Nephron (organoid): ENCODE data around the gene STMN3.
A peak's percentile ranks its signal among the peaks of the same experiment; 100 is the strongest.
"Not testable (repeated sequence)": the region's sequence is repeated elsewhere in the genome, so short reads cannot be mapped to it uniquely, and the experiment has no call there.

Experiments used
- H3K27ac Mint-ChIP-seq, 3 experiments: 2 replicates each; pipeline ENCODE4 v1.8.0; 2020; ENCODE audit warnings: mixed read lengths in 3 of 3, mild to moderate bottlenecking in 2 of 3, moderate library complexity in 1 of 3
- H3K27me3 Mint-ChIP-seq: 2 replicates; pipeline ENCODE4 v1.8.0; 2021; ENCODE audit warnings: low read depth, mild to moderate bottlenecking, moderate library complexity, mixed read lengths
- H3K36me3 Mint-ChIP-seq: 2 replicates; pipeline ENCODE4 v1.8.0; 2020; ENCODE audit warnings: low read depth, mixed read lengths
- H3K4me1 Mint-ChIP-seq: 2 replicates; pipeline ENCODE4 v1.8.0; 2020; ENCODE audit warnings: mixed read lengths
- H3K4me3 Mint-ChIP-seq, 3 experiments: 2 replicates each; pipeline ENCODE4 v1.8.0; 2020; ENCODE audit warnings: mild to moderate bottlenecking in 3 of 3, mixed read lengths in 3 of 3, moderate library complexity in 2 of 3
- H3K9me3 Mint-ChIP-seq: 2 replicates; pipeline ENCODE4 v1.8.0; 2020; ENCODE audit warnings: mixed read lengths
- CTCF ChIP-seq, 3 experiments: fragments of 200-600 bp; sonication (generic); IDR thresholded peaks; one replicate each; pipeline ENCODE4 v1.5.0; 2021; ENCODE audit warnings: antibody characterized with exemption in 3 of 3; ENCODE audit not compliant: unreplicated experiment in 3 of 3

Gene STMN3

DNA sequence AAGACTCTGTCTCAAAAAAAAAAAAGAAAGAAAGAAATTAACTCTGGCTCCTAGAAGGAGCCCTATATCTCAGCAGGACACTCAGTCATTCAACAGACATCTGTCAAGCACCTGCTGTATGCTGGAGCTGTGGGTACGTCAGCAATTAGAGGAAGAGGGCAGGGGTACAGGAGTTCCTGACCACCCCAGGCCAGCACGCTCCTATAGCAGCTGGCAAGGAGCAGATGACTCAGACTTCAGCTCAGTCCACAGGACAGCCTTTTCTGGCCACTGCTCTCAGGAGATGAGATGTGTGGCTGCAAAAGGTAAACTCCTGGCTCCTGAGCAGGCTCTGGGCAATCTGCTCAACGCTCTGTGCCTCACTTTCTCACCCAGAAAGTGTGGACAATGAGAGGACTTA is 3.2 kb upstream of the STMN3 start:
- no peak for TF ChIP-seq CTCF (IDR thresholded peaks at IDR 0.05; ENCODE audit: unreplicated experiment in 3 of 3)
- no peaks in the 10 kb centered on the region for H3K9me3 Mint-ChIP-seq

GRCh38 chr20:63655249-63655648 is 2.0 kb upstream of the STMN3 start:
- H3K4me1 Mint-ChIP-seq = peaks cover 25% of the 10 kb centered on the region
- H3K27me3 Mint-ChIP-seq = peaks cover 9% of the 10 kb centered on the region
- H3K4me3 Mint-ChIP-seq = peak overlapping the region; percentile 9 to 63 (median 36)
- no peaks in the 10 kb centered on the region for H3K36me3 Mint-ChIP-seq
- no peak for TF ChIP-seq CTCF (IDR thresholded peaks at IDR 0.05; ENCODE audit: unreplicated experiment in 3 of 3)
- H3K9me3 Mint-ChIP-seq = no peaks in the 10 kb centered on the region
- H3K27ac Mint-ChIP-seq = peak overlapping the region in 1 of 3 experiments; percentile 11

More for the DNA sequence above, 3.2 kb upstream of the STMN3 start:
- Mint-ChIP-seq H3K36me3 (peaks cover 3% of the 10 kb centered on the region), H3K27ac (peak overlapping the region in 2 of 3 experiments; percentile 47 to 61), H3K27me3 (peaks cover 3% of the 10 kb centered on the region), H3K4me3 (peak overlapping the region; percentile 47 to 98 (median 95)), H3K4me1 (peaks cover 24% of the 10 kb centered on the region)

DNA sequence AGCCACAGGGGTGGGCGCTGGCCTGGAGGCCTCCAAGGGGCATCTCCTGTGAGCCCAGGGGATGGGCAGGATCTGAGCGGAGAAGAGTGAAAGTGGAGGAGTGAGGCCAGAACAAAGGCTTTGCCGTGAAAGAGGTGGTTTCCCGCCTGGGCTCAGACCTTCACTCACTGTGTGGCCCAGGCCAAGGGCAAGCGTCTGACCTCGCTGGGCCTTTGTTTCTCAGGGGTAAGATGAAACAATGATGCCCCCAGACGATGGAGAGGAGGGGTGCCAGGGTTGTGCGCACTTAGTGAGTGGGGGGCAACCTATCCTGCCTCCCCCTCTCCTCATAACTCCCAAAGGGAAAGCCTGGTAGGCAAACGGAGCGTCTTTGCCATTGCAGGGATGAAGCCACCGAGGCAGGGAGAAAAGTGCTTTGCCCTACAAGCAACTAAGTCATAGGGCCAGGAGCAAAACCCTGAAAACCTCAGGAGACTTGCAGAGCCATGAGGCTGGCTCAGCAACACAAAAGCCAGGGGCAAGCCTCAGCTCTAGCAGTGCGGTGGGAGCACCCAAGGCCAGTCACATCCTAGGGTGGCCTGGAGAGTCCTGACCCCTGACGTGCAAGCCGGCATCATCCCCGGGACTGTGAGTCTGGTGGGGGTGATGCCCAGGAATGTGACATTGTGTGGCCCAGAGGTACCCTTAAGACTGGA is 897 bp upstream of the STMN3 start:
- H3K9me3 Mint-ChIP-seq = no peaks in the 10 kb centered on the region
- TF ChIP-seq CTCF (IDR thresholded peaks at IDR 0.05; ENCODE audit: unreplicated experiment in 3 of 3) = no peak
- H3K27me3 Mint-ChIP-seq = peaks cover 9% of the 10 kb centered on the region
- peak overlapping the region; percentile 89 to 92 (median 92) for H3K27ac Mint-ChIP-seq
- H3K4me3 Mint-ChIP-seq = peak overlapping the region; percentile 74 to 81 (median 80)
- peaks cover 17% of the 10 kb centered on the region for H3K4me1 Mint-ChIP-seq
- no peaks in the 10 kb centered on the region for H3K36me3 Mint-ChIP-seq

- Mint-ChIP-seq H3K27ac (no peak overlapping the region), H3K36me3 (no peaks in the 10 kb centered on the region), H3K27me3 (peaks cover 9% of the 10 kb centered on the region), H3K4me3 (peak overlapping the region; percentile 73 to 92 (median 90)), H3K9me3 (no peaks in the 10 kb centered on the region), H3K4me1 (peaks cover 4% of the 10 kb centered on the region)
- no peak for TF ChIP-seq CTCF (IDR thresholded peaks at IDR 0.05; ENCODE audit: unreplicated experiment in 3 of 3)
Observed at GRCh38 chr20:63652192-63652980, 838 bp downstream of the STMN3 start.

GRCh38 chr20:63651942-63652191 is 1.4 kb downstream of the STMN3 start:
- H3K27me3 Mint-ChIP-seq = peaks cover 9% of the 10 kb centered on the region
- peaks cover 4% of the 10 kb centered on the region for H3K4me1 Mint-ChIP-seq
- no peak for TF ChIP-seq CTCF (IDR thresholded peaks at IDR 0.05; ENCODE audit: unreplicated experiment in 3 of 3)
- H3K36me3 Mint-ChIP-seq = no peaks in the 10 kb centered on the region
- H3K27ac Mint-ChIP-seq = no peak overlapping the region
- peak overlapping the region; percentile 90 to 92 (median 90) for H3K4me3 Mint-ChIP-seq
- no peaks in the 10 kb centered on the region for H3K9me3 Mint-ChIP-seq

- H3K4me3 Mint-ChIP-seq, H3K36me3 Mint-ChIP-seq, H3K9me3 Mint-ChIP-seq, H3K27ac Mint-ChIP-seq, H3K4me1 Mint-ChIP-seq: not testable (repeated sequence)
- H3K27me3 Mint-ChIP-seq = peaks cover 13% of the 10 kb centered on the region
Observed at GRCh38 chr20:63650486-63650885, 2.7 kb downstream of the STMN3 start.
